NCI-H146 treated with DMSO at 0.1 percent for 48 hours (cell line): Measurements from ENCODE around the gene FAM3C.
A peak's percentile ranks its signal among the peaks of the same experiment; 100 is the strongest.

ENCODE experiments used
- DNase-seq: peaks from one replicate; lab custom pipeline; 2025; ENCODE audit not compliant: unreplicated experiment; lab: John Stamatoyannopoulos, UW

FAM3C gene

GRCh38 chr7:121382473-121382872, 13.6 kb downstream of the FAM3C start:
- DNase-seq: no peak

GRCh38 chr7:121379930-121380329, 16.2 kb downstream of the FAM3C start:
- DNase-seq: no peak

- DNase-seq: no peak
Observed at GRCh38 chr7:121376979-121377378, 19.1 kb downstream of the FAM3C start.

- DNase-seq: no peak
Observed at GRCh38 chr7:121373177-121373576, 22.9 kb downstream of the FAM3C start.

GRCh38 chr7:121372376-121373010, 23.6 kb downstream of the FAM3C start:
- peak; percentile 7 for DNase-seq

GRCh38 chr7:121371883-121372282, 24.2 kb downstream of the FAM3C start:
- no peak for DNase-seq

- DNase-seq: no peak
Observed at GRCh38 chr7:121371367-121371766, 24.7 kb downstream of the FAM3C start.

- no peak for DNase-seq
Observed at GRCh38 chr7:121369462-121369861, 26.6 kb downstream of the FAM3C start.

GRCh38 chr7:121366852-121367431, 29.2 kb downstream of the FAM3C start:
- peak; percentile 21 for DNase-seq

- no peak for DNase-seq
Observed at GRCh38 chr7:121360564-121360963, 35.5 kb downstream of the FAM3C start.

GRCh38 chr7:121355574-121355973, 40.5 kb downstream of the FAM3C start:
- no peak for DNase-seq

GRCh38 chr7:121352323-121352722, 43.8 kb downstream of the FAM3C start:
- DNase-seq: no peak

GRCh38 chr7:121351682-121352081, 44.4 kb downstream of the FAM3C start:
- no peak for DNase-seq

- no peak for DNase-seq
Observed at GRCh38 chr7:121344497-121344896, 51.6 kb downstream of the FAM3C start.

GRCh38 chr7:121344093-121344492, 52.0 kb downstream of the FAM3C start:
- DNase-seq: no peak

GRCh38 chr7:121343302-121343701, 52.8 kb downstream of the FAM3C start:
- DNase-seq: no peak

- DNase-seq: no peak
Observed at GRCh38 chr7:121342631-121343030, 53.5 kb downstream of the FAM3C start.

GRCh38 chr7:121341933-121342332, 54.2 kb downstream of the FAM3C start:
- no peak for DNase-seq

- DNase-seq: no peak
Observed at GRCh38 chr7:121339082-121339481, 57.0 kb downstream of the FAM3C start.

GRCh38 chr7:121337398-121337797, 58.7 kb downstream of the FAM3C start:
- DNase-seq: peak; percentile 24

GRCh38 chr7:121336579-121336978, 59.5 kb downstream of the FAM3C start:
- no peak for DNase-seq

- no peak for DNase-seq
Observed at GRCh38 chr7:121334875-121335648, 61.0 kb downstream of the FAM3C start.
